ENCODE results near the gene KRT8. TPM values are rescaled to one million over a fixed set of nuclear protein-coding genes. Genes with fewer than 3 reads are reported as not detected.

Gene KRT8
- total RNA-seq, 1 donor from 2014 or later: 1,341 TPM

GRCh38 chr12:52909331-52909730 lies 4.5 kb upstream of the KRT8 start:
- H3K36me3 ChIP-seq (ENCODE audit: control insufficient read depth, insufficient read depth, low read length): no peaks in the 10 kb centered on the region
- no peak overlapping the region for H3K4me3 ChIP-seq (ENCODE audit: low read depth, low read length)
- DNase-seq (ENCODE audit: low read depth): no peak
- TF ChIP-seq CTCF (IDR thresholded peaks at IDR 0.05; ENCODE audit: insufficient read depth, low read length, poor library complexity, severe bottlenecking): no peak
- H3K27me3 ChIP-seq (ENCODE audit: control insufficient read depth, insufficient read depth, low read length): no peaks in the 10 kb centered on the region

GRCh38 chr12:52907092-52907810 lies 2.4 kb upstream of the KRT8 start:
- Histone ChIP-seq H3K4me3 (ENCODE audit: low read depth, low read length) (no peak overlapping the region), H3K27me3 (ENCODE audit: control insufficient read depth, insufficient read depth, low read length) (no peaks in the 10 kb centered on the region), H3K36me3 (ENCODE audit: control insufficient read depth, insufficient read depth, low read length) (no peaks in the 10 kb centered on the region)
- no peak for DNase-seq (ENCODE audit: low read depth)
- TF ChIP-seq CTCF (IDR thresholded peaks at IDR 0.05; ENCODE audit: insufficient read depth, low read length, poor library complexity, severe bottlenecking): no peak

- Histone ChIP-seq H3K27me3 (ENCODE audit: control insufficient read depth, insufficient read depth, low read length) (no peaks in the 10 kb centered on the region), H3K4me3 (ENCODE audit: low read depth, low read length) (no peak overlapping the region), H3K36me3 (ENCODE audit: control insufficient read depth, insufficient read depth, low read length) (peaks cover 1% of the 10 kb centered on the region)
- DNase-seq (ENCODE audit: low read depth): no peak
- no peak for TF ChIP-seq CTCF (IDR thresholded peaks at IDR 0.05; ENCODE audit: insufficient read depth, low read length, poor library complexity, severe bottlenecking)
Measured at GRCh38 chr12:52906191-52906601, 1.3 kb upstream of the KRT8 start.

GRCh38 chr12:52903855-52904508 lies 894 bp downstream of the KRT8 start:
- Histone ChIP-seq H3K4me3 (ENCODE audit: low read depth, low read length) (peak overlapping the region; percentile 73), H3K36me3 (ENCODE audit: control insufficient read depth, insufficient read depth, low read length) (peaks cover 6% of the 10 kb centered on the region), H3K27me3 (ENCODE audit: control insufficient read depth, insufficient read depth, low read length) (no peaks in the 10 kb centered on the region)
- TF ChIP-seq CTCF (IDR thresholded peaks at IDR 0.05; ENCODE audit: insufficient read depth, low read length, poor library complexity, severe bottlenecking): no peak
- no peak for DNase-seq (ENCODE audit: low read depth)

- peaks cover 6% of the 10 kb centered on the region for H3K36me3 ChIP-seq (ENCODE audit: control insufficient read depth, insufficient read depth, low read length)
- no peaks in the 10 kb centered on the region for H3K27me3 ChIP-seq (ENCODE audit: control insufficient read depth, insufficient read depth, low read length)
- TF ChIP-seq CTCF (IDR thresholded peaks at IDR 0.05; ENCODE audit: insufficient read depth, low read length, poor library complexity, severe bottlenecking): no peak
- H3K4me3 ChIP-seq (ENCODE audit: low read depth, low read length): peak overlapping the region; percentile 73
- DNase-seq (ENCODE audit: low read depth): no peak
Measured at GRCh38 chr12:52903285-52903854, 1.5 kb downstream of the KRT8 start.

Measured in kidney epithelial cell (primary cell).